Ramos (cell line): ENCODE results near the gene FDX1.
"Not testable (repeated sequence)": the region's sequence is repeated elsewhere in the genome, so short reads cannot be mapped to it uniquely, and the experiment has no call there.

Experiments used
- in situ Hi-C: fragments of 300-500 bp; cut with MboI; formaldehyde crosslinking; loops from one replicate; pipeline ENCODE4 v1.14.3; 2022; ENCODE audit warnings: low sequenced_read_pairs; ENCODE audit not compliant: unreplicated experiment

FDX1 gene

GRCh38 chr11:110429731-110430266 lies at the start of gene FDX1:
Gene FDX1, plus strand, starts transcription at chr11:110429948. Its CDS starts 173 bp downstream, at chr11:110430121.
- in situ Hi-C loops = loop anchor here (10.0 kb wide), 1 partner anchor 225 kb away; no protein-coding TSS in a partner anchor

GRCh38 chr11:110380836-110381622 lies 48.7 kb upstream of the FDX1 start:
- in situ Hi-C loops = no loop called here

GRCh38 chr11:110388231-110388630 lies 41.5 kb upstream of the FDX1 start:
- in situ Hi-C loops = not testable (repeated sequence)

- in situ Hi-C loops = no loop called here
Observed at GRCh38 chr11:110389965-110390364, 39.8 kb upstream of the FDX1 start.

GRCh38 chr11:110392056-110392455 lies 37.7 kb upstream of the FDX1 start:
- in situ Hi-C loops = no loop called here

GRCh38 chr11:110397668-110398286 lies 32.0 kb upstream of the FDX1 start:
- in situ Hi-C loops = not testable (repeated sequence)

GRCh38 chr11:110403585-110403984 lies 26.2 kb upstream of the FDX1 start:
- in situ Hi-C loops = not testable (repeated sequence)

GRCh38 chr11:110405636-110406035 lies 24.1 kb upstream of the FDX1 start:
- in situ Hi-C loops = not testable (repeated sequence)

- in situ Hi-C loops = no loop called here
Observed at GRCh38 chr11:110407315-110407714, 22.4 kb upstream of the FDX1 start.

- in situ Hi-C loops = no loop called here
Observed at GRCh38 chr11:110409174-110409573, 20.6 kb upstream of the FDX1 start.

- in situ Hi-C loops = no loop called here
Observed at GRCh38 chr11:110410651-110411050, 19.1 kb upstream of the FDX1 start.

- in situ Hi-C loops = no loop called here
Observed at GRCh38 chr11:110415081-110415480, 14.7 kb upstream of the FDX1 start.

- in situ Hi-C loops = not testable (repeated sequence)
Observed at GRCh38 chr11:110421658-110422057, 8.1 kb upstream of the FDX1 start.

- in situ Hi-C loops = no loop called here
Observed at GRCh38 chr11:110422306-110422905, 7.3 kb upstream of the FDX1 start.

GRCh38 chr11:110424775-110425444 lies 4.8 kb upstream of the FDX1 start:
- in situ Hi-C loops = no loop called here

- in situ Hi-C loops = no loop called here
Observed at GRCh38 chr11:110425751-110426545, 3.8 kb upstream of the FDX1 start.

- in situ Hi-C loops = no loop called here
Observed at GRCh38 chr11:110428040-110428439, 1.7 kb upstream of the FDX1 start.

GRCh38 chr11:110428956-110429730 lies 605 bp upstream of the FDX1 start:
- in situ Hi-C loops = no loop called here
